ENCODE data around the gene OR5B12.

GRCh38 chr11:58471892-58472291 lies 29.9 kb upstream of the OR5B12 start:
- no peak for TF ChIP-seq POLR2A (IDR thresholded peaks at IDR 0.05)
- TF ChIP-seq CTCF (IDR thresholded peaks at IDR 0.05) = no peak
- no peak for TF ChIP-seq EP300 (IDR thresholded peaks at IDR 0.05)
